RCC 7860 (cell line): ENCODE measurements around the gene RUNX1.

Source experiments
- DNase-seq: peaks from one replicate; pipeline ENCODE4 v3.0.0-alpha.2; 2015; ENCODE audit warnings: low spot score
- FAIRE-seq: peaks from 2 replicates; lab custom pipeline; 2012; peaks lifted over from hg19 to GRCh38; lab: Jason Lieb, UNC

The RUNX1 gene

GRCh38 chr21:34836933-34837505 lies 212.1 kb downstream of the RUNX1 start:
- no peak for FAIRE-seq

GRCh38 chr21:34836103-34836932 lies 212.8 kb downstream of the RUNX1 start:
- DNase-seq: peak; percentile 98
- FAIRE-seq: peak; percentile 95

More at GRCh38 chr21:34836933-34837505, 212.1 kb downstream of the RUNX1 start:
- no peak for DNase-seq

- no peak for DNase-seq
- no peak for FAIRE-seq
These were observed 213.6 kb downstream of the RUNX1 start for GRCh38 chr21:34835526-34835925.

DNA sequence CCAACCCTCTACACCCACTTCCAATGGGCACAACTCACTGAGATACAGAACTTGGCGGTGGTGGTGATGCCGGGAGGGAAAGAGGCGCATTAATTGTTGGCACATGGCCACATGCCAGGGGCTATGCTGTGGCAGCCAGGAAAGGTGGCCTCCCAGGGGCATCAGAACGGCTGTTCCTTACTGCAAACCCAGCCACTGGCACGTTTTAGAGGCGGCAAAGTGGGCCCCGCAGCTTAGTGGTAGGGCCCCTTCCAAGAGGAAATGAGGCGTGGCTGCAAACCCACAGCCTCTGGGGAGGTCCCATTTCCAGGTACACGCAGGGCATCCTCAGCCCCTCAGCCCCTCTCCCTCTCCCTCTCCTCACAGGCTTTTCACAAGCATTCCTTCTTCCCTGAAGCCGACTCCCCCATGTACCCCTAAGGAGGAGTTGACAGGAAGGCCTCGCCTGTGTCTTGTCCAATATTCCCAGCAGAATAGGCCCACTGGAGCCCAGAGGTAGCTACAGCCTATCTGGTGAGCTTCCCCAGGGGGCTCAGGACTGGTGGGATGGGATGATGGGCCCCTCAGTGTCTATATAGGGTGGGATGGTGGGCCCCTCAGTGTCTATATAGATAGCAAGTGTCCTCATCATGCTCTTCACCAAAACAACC lies 214.1 kb downstream of the RUNX1 start:
- no peak for FAIRE-seq
- no peak for DNase-seq

- no peak for FAIRE-seq
These were observed 214.8 kb downstream of the RUNX1 start for GRCh38 chr21:34834290-34834689.

DNA sequence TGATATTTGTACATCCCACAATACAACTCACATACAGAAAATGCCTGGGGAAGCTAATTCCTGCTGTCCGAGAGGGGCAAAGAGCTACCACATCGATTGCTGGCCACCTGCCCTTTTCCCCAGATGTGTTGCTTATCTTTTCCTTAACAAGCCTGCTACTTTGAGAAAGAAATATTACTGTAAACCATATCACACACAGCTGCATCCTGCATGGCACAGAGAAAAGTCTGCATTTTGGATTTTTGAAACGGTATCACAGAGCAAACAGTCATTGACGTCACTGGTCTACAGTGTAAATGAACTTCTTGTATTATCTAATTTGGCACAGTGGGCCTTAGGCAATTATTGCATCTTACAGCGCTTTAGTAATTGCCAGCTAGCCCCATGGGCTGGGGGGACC lies 215.6 kb downstream of the RUNX1 start:
- DNase-seq (no peak), FAIRE-seq (no peak)

More at GRCh38 chr21:34834290-34834689, 214.8 kb downstream of the RUNX1 start:
- no peak for DNase-seq

- FAIRE-seq (no peak), DNase-seq (no peak)
These were observed 218.5 kb downstream of the RUNX1 start for GRCh38 chr21:34830386-34831170.

GRCh38 chr21:34827445-34828235 lies 221.5 kb downstream of the RUNX1 start:
- no peak for FAIRE-seq
- no peak for DNase-seq

GRCh38 chr21:34826836-34827235 lies 222.3 kb downstream of the RUNX1 start:
- FAIRE-seq: no peak
- DNase-seq: no peak

GRCh38 chr21:34825948-34826548 lies 223.1 kb downstream of the RUNX1 start:
- no peak for DNase-seq
- no peak for FAIRE-seq

DNA sequence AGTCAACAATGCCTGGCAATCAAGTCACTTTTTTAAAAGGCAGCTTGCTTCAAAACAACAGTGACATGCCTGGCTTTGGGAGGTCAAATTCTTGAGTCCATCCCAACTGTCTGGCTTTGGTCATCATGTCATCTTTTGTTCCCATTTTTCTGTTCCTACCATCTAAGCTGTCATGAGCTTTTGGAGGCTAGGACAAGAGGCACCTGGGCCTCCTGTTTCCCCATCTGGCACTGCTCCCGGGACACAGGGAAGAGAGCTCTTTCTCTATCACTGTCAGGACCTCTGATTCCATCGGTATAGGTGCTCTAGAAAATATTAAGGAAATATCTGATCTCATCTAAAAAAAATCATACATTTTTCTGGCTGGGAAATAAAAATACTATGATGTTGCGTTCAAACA lies 224.0 kb downstream of the RUNX1 start:
- DNase-seq: no peak
- FAIRE-seq: no peak

- DNase-seq: no peak
- FAIRE-seq: no peak
These were observed 224.8 kb downstream of the RUNX1 start for GRCh38 chr21:34824314-34824713.

DNA sequence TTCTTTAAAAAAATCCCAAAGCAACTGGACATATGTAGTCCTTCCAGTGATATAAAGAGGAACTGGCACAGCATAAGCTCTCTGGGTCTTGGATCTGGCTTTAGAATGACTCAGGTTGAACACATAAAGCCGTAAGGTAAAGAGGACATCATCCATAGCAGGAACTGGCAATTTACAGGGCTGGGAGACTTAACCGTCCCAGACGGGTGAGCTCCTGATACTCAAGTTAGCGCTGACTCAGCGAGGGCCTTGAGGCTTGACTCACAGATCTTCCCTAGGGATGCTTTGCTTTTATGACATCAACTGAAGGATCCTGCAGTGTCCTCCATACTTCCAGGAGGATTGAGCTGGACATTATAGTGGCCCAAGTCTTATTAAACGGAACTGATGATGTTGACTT lies 226.2 kb downstream of the RUNX1 start:
- DNase-seq: peak; percentile 86
- peak; percentile 73 for FAIRE-seq

- no peak for DNase-seq
- FAIRE-seq: no peak
These were observed 226.9 kb downstream of the RUNX1 start for GRCh38 chr21:34822168-34822567.

DNA sequence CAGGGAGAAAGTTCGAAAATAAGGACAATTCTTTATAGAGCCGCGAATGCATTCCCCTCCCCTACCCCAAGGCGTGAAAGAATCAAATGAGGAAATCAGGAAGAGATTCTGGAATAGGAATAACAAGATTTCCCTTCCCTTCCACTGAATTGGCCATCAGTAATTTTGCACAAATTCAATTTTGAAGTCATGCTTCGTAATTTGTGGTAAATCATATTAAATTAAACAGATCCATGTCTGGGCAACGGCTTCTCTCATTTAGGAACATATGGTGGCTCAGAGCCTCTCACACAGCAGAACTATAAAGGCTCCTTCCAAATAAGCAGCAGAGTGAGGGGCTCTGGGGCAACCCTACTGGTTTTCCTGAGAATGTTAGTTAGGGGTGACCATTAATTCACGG lies 227.4 kb downstream of the RUNX1 start:
- no peak for DNase-seq
- FAIRE-seq: no peak

GRCh38 chr21:34820051-34820450 lies 229.1 kb downstream of the RUNX1 start:
- DNase-seq (no peak), FAIRE-seq (no peak)

GRCh38 chr21:34819357-34819999 lies 229.6 kb downstream of the RUNX1 start:
- DNase-seq (no peak), FAIRE-seq (no peak)

DNA sequence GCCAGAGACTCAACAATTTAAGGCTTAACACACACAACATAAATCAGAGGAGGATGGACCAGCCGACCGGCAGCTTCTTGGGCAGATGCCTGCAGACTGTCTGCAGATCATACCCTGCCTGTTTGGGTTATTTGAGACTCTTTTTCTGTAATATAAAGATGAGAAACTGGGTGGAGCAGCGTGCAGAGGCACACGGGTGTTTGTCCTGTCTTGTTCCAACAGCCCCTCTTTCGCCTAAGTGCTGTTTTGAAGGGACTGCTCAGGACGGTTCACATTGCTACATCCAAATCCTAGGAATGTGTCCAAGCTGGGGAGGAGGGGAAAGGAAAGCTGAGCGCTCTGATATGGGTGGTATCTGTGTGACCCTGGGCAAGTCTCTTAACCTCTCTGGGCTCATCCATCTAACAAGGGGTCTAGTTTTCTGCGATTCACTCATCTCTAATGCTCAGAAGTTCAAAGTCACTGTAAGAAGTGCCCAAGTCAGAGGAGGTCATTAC lies 230.4 kb downstream of the RUNX1 start:
- FAIRE-seq: no peak
- DNase-seq: no peak
